Epithelial cell of proximal tubule (primary cell): ENCODE results near the gene CD244. TPM values are rescaled to one million over a fixed set of nuclear protein-coding genes. Genes with fewer than 3 reads are reported as not detected.

Experiments
- DNase-seq: peaks from one replicate; pipeline ENCODE4 v3.0.0-alpha.2; 2011; ENCODE audit warnings: low read depth
- H3K4me3 ChIP-seq: 2 replicates; pipeline ENCODE4 v1.5.1; 2011; ENCODE audit warnings: low read depth, mild to moderate bottlenecking, low read length
- CTCF ChIP-seq: conservative IDR thresholded peaks from 2 replicates; pipeline ENCODE4 v1.5.1; 2012; ENCODE audit warnings: low read depth, mild to moderate bottlenecking, low read length
- total RNA-seq: library from RNA; depleted of rRNA; stranded (reverse); fragments of >200 nt; gene quantifications from 2 replicates; pipeline ENCODE4 v1.2.3, GENCODE V29; 2015

The CD244 gene
- total RNA-seq, 1 donor from 2014 or later, result not detected

GRCh38 chr1:160813215-160813614 is 49.5 kb downstream of the CD244 start:
- DNase-seq, result no peak
- no peak for TF ChIP-seq CTCF
- H3K4me3 ChIP-seq, result no peak overlapping the region

DNA sequence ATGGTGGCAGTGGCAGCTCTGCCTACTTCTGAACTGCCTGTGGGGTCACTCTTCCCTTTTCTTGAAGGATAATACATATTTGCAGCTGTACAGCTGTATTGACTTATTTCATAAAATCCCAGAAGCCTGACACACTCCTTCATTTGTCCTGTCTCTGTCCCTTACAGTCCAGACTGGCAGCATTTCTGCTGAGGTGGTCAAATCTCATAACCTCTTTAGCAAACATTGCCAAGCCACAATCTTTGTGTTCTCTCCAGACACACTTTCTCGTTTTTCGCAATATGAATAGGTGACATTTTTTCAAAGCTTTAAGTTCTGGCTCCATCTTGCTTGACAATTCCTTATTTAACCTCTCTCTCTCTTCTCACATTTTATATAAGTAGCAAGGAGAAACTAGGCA is 51.5 kb downstream of the CD244 start:
- TF ChIP-seq CTCF, result no peak
- no peak overlapping the region for H3K4me3 ChIP-seq

DNA sequence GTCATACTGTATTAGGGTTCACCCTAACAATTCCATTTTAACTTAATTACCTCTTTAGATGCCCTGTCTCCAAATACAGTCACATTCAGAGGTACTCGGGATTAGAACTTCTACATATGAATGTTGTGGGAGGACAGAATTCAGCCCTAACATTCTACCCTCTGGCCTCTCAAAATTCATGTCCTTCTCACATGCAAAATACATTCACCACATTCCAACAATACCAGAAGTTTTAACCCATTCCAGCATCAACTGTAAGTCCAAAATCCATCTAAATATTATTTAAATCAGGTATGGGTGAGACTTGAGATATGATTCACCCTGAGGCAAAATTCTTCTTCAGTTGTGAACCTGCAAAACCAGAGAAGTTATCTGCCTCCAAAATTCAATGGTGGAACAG is 52.2 kb downstream of the CD244 start:
- no peak overlapping the region for H3K4me3 ChIP-seq
- TF ChIP-seq CTCF, result no peak
- no peak for DNase-seq

More for the DNA sequence above, 51.5 kb downstream of the CD244 start:
- DNase-seq, result no peak

GRCh38 chr1:160808289-160808688 is 54.4 kb downstream of the CD244 start:
- no peak for DNase-seq
- H3K4me3 ChIP-seq, result no peak overlapping the region
- TF ChIP-seq CTCF, result no peak

DNA sequence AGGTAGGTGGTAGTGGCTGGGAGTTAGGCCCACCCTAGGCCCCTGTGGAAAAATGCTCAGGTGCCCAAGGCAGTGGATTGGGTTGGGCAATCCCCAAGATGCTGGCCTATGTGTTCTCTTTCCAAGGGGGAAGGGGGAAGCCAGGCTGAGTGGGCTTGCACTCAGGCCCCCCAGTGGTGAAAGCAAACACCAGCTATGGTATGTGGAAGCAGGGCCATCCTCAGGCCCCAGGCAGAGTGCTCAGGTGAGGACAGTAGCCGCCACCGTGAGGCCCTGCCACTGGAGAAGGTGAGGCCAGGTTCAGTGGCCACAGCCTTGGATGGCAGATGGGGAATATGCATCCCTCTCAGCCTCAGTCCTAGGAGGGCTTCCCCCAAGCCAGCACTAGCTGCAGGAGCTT is 54.9 kb downstream of the CD244 start:
- no peak for DNase-seq
- no peak for TF ChIP-seq CTCF
- H3K4me3 ChIP-seq, result no peak overlapping the region

- TF ChIP-seq CTCF, result no peak
- DNase-seq, result no peak
- no peak overlapping the region for H3K4me3 ChIP-seq
Observed at GRCh38 chr1:160807247-160807646, 55.4 kb downstream of the CD244 start.

DNA sequence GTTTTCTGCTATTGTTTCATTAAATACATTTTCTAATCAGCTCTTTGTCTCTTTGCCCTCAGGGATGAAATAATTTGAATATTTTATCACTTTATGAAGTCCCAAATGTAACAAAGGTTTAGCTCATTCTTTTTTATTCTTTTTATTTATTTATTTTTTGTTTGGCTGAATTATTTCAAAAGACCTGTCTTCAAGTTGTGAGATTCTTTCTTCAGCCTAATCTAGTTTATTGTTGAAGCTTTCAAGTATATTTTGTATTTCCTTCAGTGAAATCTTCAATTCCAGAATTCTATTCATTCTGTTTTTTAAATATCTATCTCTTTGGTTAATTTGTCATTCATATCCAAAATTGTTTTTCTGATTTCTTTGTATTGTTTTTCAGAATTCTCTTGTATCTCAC is 55.9 kb downstream of the CD244 start:
- no peak for TF ChIP-seq CTCF
- no peak overlapping the region for H3K4me3 ChIP-seq
- DNase-seq, result no peak
